CD4-positive, alpha-beta T cell treated with Interleukin-6 at 100 ng/mL for 8 hours (primary cell): Measurements from ENCODE around the gene TPR.

ENCODE experiments used
- DNase-seq: peaks from one replicate; pipeline ENCODE4 v3.0.0-alpha.2; 2020; ENCODE audit warnings: mixed read lengths, low spot score

The TPR gene

GRCh38 chr1:186289943-186290545 lies 85.0 kb downstream of the TPR start:
- DNase-seq: no peak

- no peak for DNase-seq
Measured at GRCh38 chr1:186286615-186287315, 88.3 kb downstream of the TPR start.

DNA sequence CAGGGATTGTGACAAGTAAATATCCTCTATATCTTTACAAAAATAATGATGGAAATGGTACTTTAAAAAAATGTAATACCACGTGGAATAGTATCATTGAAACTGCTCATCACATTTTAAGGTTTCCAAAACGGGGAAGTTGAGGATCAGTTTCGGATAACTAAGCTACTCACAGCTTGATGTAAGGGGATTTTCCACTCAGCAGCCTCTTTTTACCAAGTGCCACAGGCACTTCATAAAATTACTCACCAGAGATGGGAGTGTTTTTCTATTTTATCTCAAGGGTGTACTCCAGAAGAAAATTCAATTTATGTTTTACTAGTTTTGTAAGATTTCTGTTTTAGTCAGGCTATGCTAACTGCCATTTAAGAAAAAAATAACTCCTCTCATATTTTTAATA lies 91.7 kb downstream of the TPR start:
- no peak for DNase-seq

DNA sequence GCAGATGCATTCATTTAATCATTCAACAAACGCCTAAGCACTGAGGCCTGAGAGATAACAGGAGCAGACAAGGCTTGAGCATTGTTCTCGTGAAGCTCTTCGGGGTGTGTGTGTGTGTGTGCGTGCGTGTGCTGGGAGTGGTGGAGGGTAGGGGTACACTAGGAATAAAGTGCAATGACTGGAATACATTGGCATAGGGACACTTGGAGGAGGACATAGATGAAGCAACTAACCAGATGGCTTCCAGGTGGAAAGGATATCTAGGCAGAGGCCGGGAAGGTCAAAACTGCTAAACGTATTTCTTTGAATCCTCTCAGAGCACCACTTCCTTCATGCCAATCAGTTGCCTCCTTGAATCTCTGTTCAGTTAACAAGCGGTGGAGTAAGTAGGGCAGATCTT lies 92.6 kb downstream of the TPR start:
- no peak for DNase-seq

GRCh38 chr1:186275822-186276221 lies 99.2 kb downstream of the TPR start:
- no peak for DNase-seq

DNA sequence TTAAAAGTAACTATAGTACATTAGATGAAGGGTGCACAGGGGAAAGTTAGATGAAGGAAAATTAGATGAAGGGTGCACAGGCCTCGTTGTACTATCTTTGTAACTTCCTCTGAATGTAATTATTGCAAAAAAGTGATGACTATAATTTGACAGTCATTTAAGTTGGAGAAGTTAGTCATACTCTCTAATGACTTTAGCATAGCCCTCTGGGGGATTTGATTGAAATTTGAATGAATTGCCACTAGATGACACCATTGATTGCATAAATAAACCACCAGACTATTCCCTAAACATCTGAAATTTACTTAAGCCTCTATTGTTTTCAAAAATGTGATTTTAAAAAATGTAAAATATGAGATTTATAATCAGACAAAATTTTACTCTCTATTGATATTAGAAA lies 102.6 kb downstream of the TPR start:
- peak; percentile 14 for DNase-seq

- no peak for DNase-seq
Measured at GRCh38 chr1:186271032-186271431, 104.0 kb downstream of the TPR start.
